ENCODE measurements around the gene SHMT2. TPM values are rescaled to one million over a fixed set of nuclear protein-coding genes. Genes with fewer than 3 reads are reported as not detected.

The SHMT2 gene
- total and polyA plus RNA-seq, 2 of the 13 experiments (the other 11 are each of a cell fraction or from before 2014, with no cell fraction given): 181 to 393 TPM

GRCh38 chr12:57258977-57259970 is 29.8 kb downstream of the SHMT2 start (continued):
- TF ChIP-seq TRIM24 (CRISPR knock-in tag; IDR thresholded peaks at IDR 0.05): no peak
- TF ChIP-seq HHEX (CRISPR knock-in tag; IDR thresholded peaks at IDR 0.05): no peak
- no peak for TF ChIP-seq PRDM15 (CRISPR knock-in tag; IDR thresholded peaks at IDR 0.05)
- no peak for TF ChIP-seq HMGXB3 (CRISPR knock-in tag; IDR thresholded peaks at IDR 0.05; ENCODE audit: borderline replicate concordance)

Data from HepG2 (cell line).